Measurements from ENCODE around the gene ZNF189.
A peak's percentile ranks its signal among the peaks of the same experiment; 100 is the strongest.

The ZNF189 gene

DNA sequence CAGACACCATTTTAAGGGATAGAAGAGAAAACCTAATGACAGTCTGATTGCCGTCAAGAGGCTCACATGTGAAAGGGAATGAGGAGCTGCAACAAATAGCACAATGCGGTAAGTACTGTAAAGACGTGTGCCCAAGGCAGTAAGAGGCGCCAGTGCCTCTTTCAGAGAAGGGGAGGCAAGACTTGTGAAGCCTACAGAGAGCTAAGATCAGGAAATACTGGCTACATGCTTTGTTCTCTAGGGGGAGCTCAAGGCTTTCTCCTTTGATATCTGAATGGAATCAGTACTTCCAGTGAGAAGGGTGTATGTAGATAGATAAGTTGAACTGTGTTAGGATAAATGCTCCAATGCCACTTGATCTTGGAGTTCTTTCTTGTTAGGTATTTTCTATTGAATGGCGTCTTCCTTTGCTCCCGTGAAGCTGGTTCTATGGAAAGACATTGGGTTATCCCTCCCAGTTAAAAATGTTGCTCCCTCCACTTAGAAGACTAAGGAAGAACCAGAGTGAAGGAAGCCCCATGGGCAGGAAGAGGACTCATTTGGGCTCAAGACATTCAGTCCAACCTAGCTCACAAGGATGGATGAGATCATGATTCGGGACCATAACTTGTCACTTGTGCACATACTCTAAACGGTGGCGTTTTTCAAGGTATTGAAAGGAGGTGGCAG, 60.4 kb downstream of the ZNF189 start:
- peaks cover 2% of the 10 kb centered on the region for H3K27me3 ChIP-seq (ENCODE audit: insufficient read depth, poor library complexity, severe bottlenecking)
- no peak for TF ChIP-seq SPI1 (IDR thresholded peaks at IDR 0.05; ENCODE audit: borderline replicate concordance, low read depth)
- TF ChIP-seq, protein P1, sequence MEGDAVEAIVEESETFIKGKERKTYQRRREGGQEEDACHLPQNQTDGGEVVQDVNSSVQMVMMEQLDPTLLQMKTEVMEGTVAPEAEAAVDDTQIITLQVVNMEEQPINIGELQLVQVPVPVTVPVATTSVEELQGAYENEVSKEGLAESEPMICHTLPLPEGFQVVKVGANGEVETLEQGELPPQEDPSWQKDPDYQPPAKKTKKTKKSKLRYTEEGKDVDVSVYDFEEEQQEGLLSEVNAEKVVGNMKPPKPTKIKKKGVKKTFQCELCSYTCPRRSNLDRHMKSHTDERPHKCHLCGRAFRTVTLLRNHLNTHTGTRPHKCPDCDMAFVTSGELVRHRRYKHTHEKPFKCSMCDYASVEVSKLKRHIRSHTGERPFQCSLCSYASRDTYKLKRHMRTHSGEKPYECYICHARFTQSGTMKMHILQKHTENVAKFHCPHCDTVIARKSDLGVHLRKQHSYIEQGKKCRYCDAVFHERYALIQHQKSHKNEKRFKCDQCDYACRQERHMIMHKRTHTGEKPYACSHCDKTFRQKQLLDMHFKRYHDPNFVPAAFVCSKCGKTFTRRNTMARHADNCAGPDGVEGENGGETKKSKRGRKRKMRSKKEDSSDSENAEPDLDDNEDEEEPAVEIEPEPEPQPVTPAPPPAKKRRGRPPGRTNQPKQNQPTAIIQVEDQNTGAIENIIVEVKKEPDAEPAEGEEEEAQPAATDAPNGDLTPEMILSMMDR (IDR thresholded peaks at IDR 0.05; ENCODE audit: insufficient read depth, low read length): peak; percentile 65
- H3K4me3 ChIP-seq (replicated peaks; ENCODE audit: insufficient read depth, low read length): no peak overlapping the region
- DNase-seq (ENCODE audit: low read depth in 1 of 2, low spot score in 1 of 2): peak in 1 of 2 experiments; percentile 64
- no peak overlapping the region for H3K27ac ChIP-seq (replicated peaks)
